HG02970 (cell line): ENCODE data around the gene MIF.
"Not testable (repeated sequence)": the region's sequence is repeated elsewhere in the genome, so short reads cannot be mapped to it uniquely, and the experiment has no call there.

ENCODE experiments used
- ATAC-seq: cut with Tn5 transposase; IDR thresholded peaks from one replicate; pipeline ENCODE4 v1.9.1; 2021; ENCODE audit warnings: mild to moderate bottlenecking, moderate library complexity, moderate number of reproducible peaks; ENCODE audit not compliant: unreplicated experiment, low FRiP score

The MIF gene

GRCh38 chr22:23893945-23894709 is at the start of gene MIF:
MIF (plus strand) TSS chr22:23894383; CDS start chr22:23894475, 92 bp downstream.
- peak; percentile 78 for ATAC-seq

- no peak for ATAC-seq
These were observed 49.4 kb upstream of the MIF start for GRCh38 chr22:23844739-23845202.

- ATAC-seq, result no peak
These were observed 48.7 kb upstream of the MIF start for GRCh38 chr22:23845265-23846080.

GRCh38 chr22:23846081-23846469 is 48.1 kb upstream of the MIF start:
- no peak for ATAC-seq

- ATAC-seq, result no peak
These were observed 46.8 kb upstream of the MIF start for GRCh38 chr22:23847310-23847920.

- no peak for ATAC-seq
These were observed 46.0 kb upstream of the MIF start for GRCh38 chr22:23847991-23848864.

GRCh38 chr22:23849009-23850006 is 44.9 kb upstream of the MIF start:
- ATAC-seq, result peak; percentile 39

GRCh38 chr22:23850136-23850611 is 44.0 kb upstream of the MIF start:
- no peak for ATAC-seq

GRCh38 chr22:23856721-23857605 is 37.2 kb upstream of the MIF start:
- peak; percentile 34 for ATAC-seq

- ATAC-seq, result peak; percentile 95
These were observed 36.3 kb upstream of the MIF start, which contains the start of gene SLC2A11 for GRCh38 chr22:23857606-23858483. SLC2A11 (plus strand) TSS chr22:23857875; CDS start chr22:23858000, 125 bp downstream.

GRCh38 chr22:23858484-23858815 is 35.7 kb upstream of the MIF start:
- no peak for ATAC-seq

GRCh38 chr22:23859201-23859600 is 35.0 kb upstream of the MIF start:
- ATAC-seq, result no peak

- not testable (repeated sequence) for ATAC-seq
These were observed 34.0 kb upstream of the MIF start for GRCh38 chr22:23860187-23860586.

GRCh38 chr22:23862103-23862502 is 32.1 kb upstream of the MIF start:
- no peak for ATAC-seq

- not testable (repeated sequence) for ATAC-seq
These were observed 29.6 kb upstream of the MIF start for GRCh38 chr22:23864499-23865154.

GRCh38 chr22:23868580-23868979 is 25.6 kb upstream of the MIF start:
- no peak for ATAC-seq
